Breast epithelium (tissue), 3 donors: ENCODE measurements around the gene ATP5F1B.

Experiments
- POLR2A ChIP-seq: fragments of 450-650 bp; IDR thresholded peaks from one replicate; pipeline ENCODE4 v1.6.1; 2016; ENCODE audit warnings: antibody characterized with exemption, mild to moderate bottlenecking, moderate library complexity
- TF ChIP-seq, protein P1 (sequence below), 3 donors: fragments of 450-650 bp; IDR thresholded peaks; one replicate each; pipeline ENCODE4 v1.5.1; 2016 to 2017; ENCODE audit warnings: antibody characterized with exemption in 3 of 3, mild to moderate bottlenecking in 3 of 3, moderate library complexity in 3 of 3

DNA sequence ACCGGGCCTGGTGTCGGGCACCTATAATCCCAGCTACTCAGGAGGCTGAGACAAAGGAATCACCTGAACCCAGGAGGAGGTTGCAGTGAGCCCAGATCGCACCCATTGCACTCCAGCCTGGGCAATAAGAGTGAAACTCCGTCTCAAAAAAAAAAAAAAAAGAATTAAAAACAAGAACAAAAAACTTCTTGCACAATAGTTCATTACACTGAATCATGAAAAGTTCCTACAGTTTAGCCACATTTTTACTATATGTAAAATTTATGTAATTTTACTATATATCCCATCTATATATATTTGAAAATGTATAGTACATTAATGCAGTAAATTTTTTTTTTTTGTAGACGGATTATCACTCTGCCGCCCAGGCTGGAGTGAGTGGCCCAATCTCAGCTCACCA is 4.6 kb downstream of the ATP5F1B start:
- TF ChIP-seq, protein P1, sequence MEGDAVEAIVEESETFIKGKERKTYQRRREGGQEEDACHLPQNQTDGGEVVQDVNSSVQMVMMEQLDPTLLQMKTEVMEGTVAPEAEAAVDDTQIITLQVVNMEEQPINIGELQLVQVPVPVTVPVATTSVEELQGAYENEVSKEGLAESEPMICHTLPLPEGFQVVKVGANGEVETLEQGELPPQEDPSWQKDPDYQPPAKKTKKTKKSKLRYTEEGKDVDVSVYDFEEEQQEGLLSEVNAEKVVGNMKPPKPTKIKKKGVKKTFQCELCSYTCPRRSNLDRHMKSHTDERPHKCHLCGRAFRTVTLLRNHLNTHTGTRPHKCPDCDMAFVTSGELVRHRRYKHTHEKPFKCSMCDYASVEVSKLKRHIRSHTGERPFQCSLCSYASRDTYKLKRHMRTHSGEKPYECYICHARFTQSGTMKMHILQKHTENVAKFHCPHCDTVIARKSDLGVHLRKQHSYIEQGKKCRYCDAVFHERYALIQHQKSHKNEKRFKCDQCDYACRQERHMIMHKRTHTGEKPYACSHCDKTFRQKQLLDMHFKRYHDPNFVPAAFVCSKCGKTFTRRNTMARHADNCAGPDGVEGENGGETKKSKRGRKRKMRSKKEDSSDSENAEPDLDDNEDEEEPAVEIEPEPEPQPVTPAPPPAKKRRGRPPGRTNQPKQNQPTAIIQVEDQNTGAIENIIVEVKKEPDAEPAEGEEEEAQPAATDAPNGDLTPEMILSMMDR (IDR thresholded peaks at IDR 0.05): no peak
- no peak for TF ChIP-seq POLR2A
